OCI-LY7 (cell line): ENCODE data around the gene ATP9B. TPM values are rescaled to one million over a fixed set of nuclear protein-coding genes. Genes with fewer than 3 reads are reported as not detected.

Experiments used
- BruUV-seq: library from RNA; stranded (reverse); fragments of 400-500 nt; replicated peaks from 2 replicates; lab custom pipeline; 2021; lab: Mats Ljungman, UMichigan
- CTCF ChIA-PET: fragments of 300-600 bp; sonication (Branson Sonifier 250); formaldehyde crosslinking; loops from one replicate; lab custom pipeline; 2022; ENCODE audit warnings: antibody characterized with exemption; ENCODE audit not compliant: unreplicated experiment; lab: Charles Lee
- POLR2A ChIA-PET: fragments of 300-600 bp; sonication (Branson Sonifier 250); formaldehyde crosslinking; loops from one replicate; lab custom pipeline; 2022; ENCODE audit warnings: antibody characterized with exemption; lab: Charles Lee
- DNase-seq: peaks from one replicate; pipeline ENCODE4 v3.0.0-alpha.2; 2015; ENCODE audit warnings: low spot score
- H2AFZ ChIP-seq: fragments of 200-600 bp; sonication (generic), shearing (Covaris generic); 2 replicates; pipeline ENCODE4 v1.6.1; 2014; ENCODE audit warnings: mild to moderate bottlenecking, antibody characterized with exemption, low read length, moderate library complexity
- H3K27ac ChIP-seq: fragments of 200-600 bp; sonication (generic); 2 replicates; pipeline ENCODE4 v1.5.1; 2014; ENCODE audit warnings: mixed run types, low read depth, mild to moderate bottlenecking, moderate library complexity, low read length, inconsistent platforms; ENCODE audit not compliant: poor library complexity, severe bottlenecking
- H3K36me3 ChIP-seq: fragments of 200-600 bp; sonication (generic); 2 replicates; pipeline ENCODE4 v1.6.1; 2014; ENCODE audit warnings: mild to moderate bottlenecking, antibody characterized with exemption, low read length, moderate library complexity, mixed read lengths; ENCODE audit not compliant: insufficient read depth
- H3K4me1 ChIP-seq: fragments of 200-600 bp; sonication (generic); 2 replicates; pipeline ENCODE4 v1.5.1; 2014; ENCODE audit warnings: mild to moderate bottlenecking, low read length; ENCODE audit not compliant: insufficient read depth, poor library complexity, severe bottlenecking
- H3K4me2 ChIP-seq: fragments of 200-600 bp; sonication (generic); 2 replicates; pipeline ENCODE4 v1.6.1; 2014; ENCODE audit warnings: mild to moderate bottlenecking, low read length
- H3K4me3 ChIP-seq: fragments of 200-600 bp; sonication (generic); 2 replicates; pipeline ENCODE4 v1.5.1; 2014; ENCODE audit warnings: mild to moderate bottlenecking, low read depth, low read length; ENCODE audit not compliant: poor library complexity, severe bottlenecking
- H3K79me2 ChIP-seq: fragments of 200-600 bp; sonication (generic); 2 replicates; pipeline ENCODE4 v1.6.1; 2016; ENCODE audit warnings: low read depth, mild to moderate bottlenecking, low read length, moderate library complexity, mixed read lengths; ENCODE audit not compliant: insufficient read depth
- H3K9me2 ChIP-seq: fragments of 200-600 bp; sonication (generic); 2 replicates; pipeline ENCODE4 v1.6.1; 2016; ENCODE audit warnings: mild to moderate bottlenecking, low read length, mixed read lengths; ENCODE audit not compliant: insufficient read depth
- H3K9me3 ChIP-seq: fragments of 200-600 bp; sonication (generic); 2 replicates; pipeline ENCODE4 v1.6.1; 2014; ENCODE audit warnings: mild to moderate bottlenecking, mixed run types, low read length, mixed read lengths
- H4K20me1 ChIP-seq: fragments of 200-600 bp; sonication (generic); 2 replicates; pipeline ENCODE4 v1.6.1; 2014; ENCODE audit warnings: mild to moderate bottlenecking, antibody characterized with exemption, low read length, moderate library complexity, mixed read lengths; ENCODE audit not compliant: insufficient read depth
- EZH2phosphoT487 ChIP-seq: fragments of 200-600 bp; sonication (generic); IDR thresholded peaks from 2 replicates; pipeline ENCODE4 v1.6.1; 2018; ENCODE audit warnings: low read depth, borderline replicate concordance, mild to moderate bottlenecking, mixed run types, antibody characterized with exemption, low read length, moderate library complexity, mixed read lengths
- intact Hi-C: fragments of 100-400 bp; cut with micrococcal nuclease; formaldehyde crosslinking; loops from one replicate; pipeline ENCODE4 v1.10.0; 2022; ENCODE audit not compliant: unreplicated experiment
- total RNA-seq, 2 experiments: library from RNA; depleted of rRNA in 1 of 2; stranded (reverse); fragments of >200 nt in 1 of 2; shearing (Covaris generic) in 1 of 2; gene quantifications; 2 replicates each; pipeline ENCODE4 v1.2.3, GENCODE V29; 2014 to 2022
- TF ChIP-seq, protein P1 (sequence below): fragments of 200-600 bp; sonication (generic); conservative IDR thresholded peaks from 2 replicates; pipeline ENCODE4 v1.5.1; 2014; ENCODE audit warnings: mild to moderate bottlenecking, antibody characterized with exemption, low read length, moderate library complexity, mixed read lengths

ATP9B gene
- total RNA-seq, 2 experiments from 2014 or later = 27.1 to 36.4 TPM

DNA sequence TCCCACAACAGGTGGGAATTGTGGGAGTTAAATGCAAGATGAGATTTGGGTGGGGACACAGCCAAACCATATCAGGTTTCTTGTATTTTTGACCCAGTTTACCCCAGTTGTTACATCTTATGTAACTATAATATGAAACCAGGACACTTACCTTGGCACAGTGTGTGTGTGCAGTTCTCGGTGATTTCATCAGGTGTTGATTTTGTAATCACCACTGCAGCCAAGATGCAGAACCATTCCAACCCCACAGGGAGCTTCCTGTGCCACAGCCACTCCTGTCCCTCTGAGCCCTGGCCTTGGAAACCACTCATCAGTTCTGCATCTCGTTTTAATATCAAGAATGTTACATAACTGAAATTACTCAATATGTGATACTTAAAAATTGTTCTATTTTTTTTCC lies 31.8 kb downstream of the ATP9B start:
- no peak overlapping the region for H2AFZ ChIP-seq
- POLR2A ChIA-PET = no interaction called here
- no TSS peak for BruUV-seq
- no peak overlapping the region for H3K4me3 ChIP-seq
- no peak for DNase-seq
- CTCF ChIA-PET = no interaction called here
- no peaks in the 10 kb centered on the region for H3K4me1 ChIP-seq
- TF ChIP-seq EZH2phosphoT487 = no peak
- TF ChIP-seq, protein P1, sequence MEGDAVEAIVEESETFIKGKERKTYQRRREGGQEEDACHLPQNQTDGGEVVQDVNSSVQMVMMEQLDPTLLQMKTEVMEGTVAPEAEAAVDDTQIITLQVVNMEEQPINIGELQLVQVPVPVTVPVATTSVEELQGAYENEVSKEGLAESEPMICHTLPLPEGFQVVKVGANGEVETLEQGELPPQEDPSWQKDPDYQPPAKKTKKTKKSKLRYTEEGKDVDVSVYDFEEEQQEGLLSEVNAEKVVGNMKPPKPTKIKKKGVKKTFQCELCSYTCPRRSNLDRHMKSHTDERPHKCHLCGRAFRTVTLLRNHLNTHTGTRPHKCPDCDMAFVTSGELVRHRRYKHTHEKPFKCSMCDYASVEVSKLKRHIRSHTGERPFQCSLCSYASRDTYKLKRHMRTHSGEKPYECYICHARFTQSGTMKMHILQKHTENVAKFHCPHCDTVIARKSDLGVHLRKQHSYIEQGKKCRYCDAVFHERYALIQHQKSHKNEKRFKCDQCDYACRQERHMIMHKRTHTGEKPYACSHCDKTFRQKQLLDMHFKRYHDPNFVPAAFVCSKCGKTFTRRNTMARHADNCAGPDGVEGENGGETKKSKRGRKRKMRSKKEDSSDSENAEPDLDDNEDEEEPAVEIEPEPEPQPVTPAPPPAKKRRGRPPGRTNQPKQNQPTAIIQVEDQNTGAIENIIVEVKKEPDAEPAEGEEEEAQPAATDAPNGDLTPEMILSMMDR = no peak
- H3K4me2 ChIP-seq = no peak overlapping the region
- no peak overlapping the region for H3K27ac ChIP-seq
- intact Hi-C loops = no loop called here
- H3K79me2 ChIP-seq = peaks cover 11% of the 10 kb centered on the region; the same call in 1 of the 2 replicates
- H4K20me1 ChIP-seq = no peaks in the 10 kb centered on the region
- H3K36me3 ChIP-seq = peaks cover 35% of the 10 kb centered on the region
- no peaks in the 10 kb centered on the region for H3K9me3 ChIP-seq
- H3K9me2 ChIP-seq = no peaks in the 10 kb centered on the region

DNA sequence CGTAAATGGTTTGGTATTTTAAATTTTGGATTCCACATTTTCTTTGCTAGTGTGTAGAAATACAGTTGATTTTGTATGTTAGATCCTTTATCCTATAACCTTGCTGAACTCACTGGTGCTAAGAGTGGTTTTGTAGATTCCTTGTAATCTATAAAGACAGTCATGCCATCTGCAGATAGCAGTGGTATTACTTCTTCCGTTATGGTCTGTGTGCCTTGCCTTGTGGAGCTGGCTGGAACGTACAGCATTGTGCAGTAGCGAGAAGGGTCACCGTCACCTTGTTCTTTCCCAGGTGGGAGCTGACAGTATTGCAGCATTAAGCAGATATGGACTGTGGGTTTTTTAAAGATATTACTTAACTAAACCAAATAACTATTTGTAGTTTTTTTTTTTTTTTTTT lies 33.7 kb downstream of the ATP9B start:
- Histone ChIP-seq H3K9me3 (no peaks in the 10 kb centered on the region), H3K79me2 (peaks cover 11% of the 10 kb centered on the region; the same call in 1 of the 2 replicates), H3K4me2 (no peak overlapping the region), H3K36me3 (peaks cover 35% of the 10 kb centered on the region), H2AFZ (no peak overlapping the region), H3K27ac (no peak overlapping the region), H4K20me1 (no peaks in the 10 kb centered on the region), H3K4me1 (no peaks in the 10 kb centered on the region), H3K9me2 (no peaks in the 10 kb centered on the region), H3K4me3 (no peak overlapping the region)
- DNase-seq = no peak
- TF ChIP-seq, protein P1 = no peak
- TF ChIP-seq EZH2phosphoT487 = no peak
- no TSS peak for BruUV-seq
- POLR2A ChIA-PET = no interaction called here
- intact Hi-C loops = no loop called here
- CTCF ChIA-PET = no interaction called here

DNA sequence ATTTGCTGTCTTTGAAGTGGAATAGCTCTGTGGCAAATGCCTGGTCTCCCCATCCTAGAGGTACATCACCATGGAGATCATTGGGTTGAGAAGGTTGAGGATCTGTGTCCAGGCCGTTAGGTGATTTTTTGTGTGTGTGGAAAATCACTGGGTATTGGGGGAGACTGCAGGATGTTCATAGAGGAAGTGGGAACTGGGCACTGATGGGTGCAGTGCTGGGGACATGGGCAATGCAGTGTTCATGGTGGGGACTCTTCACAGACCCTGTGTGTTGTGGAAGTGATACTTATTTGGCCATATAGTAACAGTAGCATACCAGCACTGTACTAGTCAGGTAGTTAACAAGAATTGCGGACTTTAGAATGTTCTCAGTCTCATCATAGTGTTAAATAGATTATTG lies 34.9 kb downstream of the ATP9B start:
- ChIA-PET POLR2A (interaction anchor here (0.6 kb wide), 1 partner anchor 12 kb away, joined by 5 read pairs; no protein-coding TSS in a partner anchor), CTCF (no interaction called here)
- Histone ChIP-seq H3K27ac (no peak overlapping the region), H3K9me3 (no peaks in the 10 kb centered on the region), H3K4me1 (no peaks in the 10 kb centered on the region), H3K4me3 (no peak overlapping the region), H4K20me1 (no peaks in the 10 kb centered on the region), H3K79me2 (peaks cover 11% of the 10 kb centered on the region; the same call in 1 of the 2 replicates), H3K4me2 (no peak overlapping the region), H3K9me2 (no peaks in the 10 kb centered on the region), H2AFZ (no peak overlapping the region), H3K36me3 (peaks cover 27% of the 10 kb centered on the region)
- no peak for DNase-seq
- no TSS peak for BruUV-seq
- no peak for TF ChIP-seq EZH2phosphoT487
- TF ChIP-seq, protein P1 = no peak
- intact Hi-C loops = no loop called here
